Measurements from ENCODE around the gene SAMD4A. TPM values are rescaled to one million over a fixed set of nuclear protein-coding genes. Genes with fewer than 3 reads are reported as not detected.

The SAMD4A gene
- total RNA-seq, 2 experiments from 2014 or later, result 2.4 to 2.6 TPM

DNA sequence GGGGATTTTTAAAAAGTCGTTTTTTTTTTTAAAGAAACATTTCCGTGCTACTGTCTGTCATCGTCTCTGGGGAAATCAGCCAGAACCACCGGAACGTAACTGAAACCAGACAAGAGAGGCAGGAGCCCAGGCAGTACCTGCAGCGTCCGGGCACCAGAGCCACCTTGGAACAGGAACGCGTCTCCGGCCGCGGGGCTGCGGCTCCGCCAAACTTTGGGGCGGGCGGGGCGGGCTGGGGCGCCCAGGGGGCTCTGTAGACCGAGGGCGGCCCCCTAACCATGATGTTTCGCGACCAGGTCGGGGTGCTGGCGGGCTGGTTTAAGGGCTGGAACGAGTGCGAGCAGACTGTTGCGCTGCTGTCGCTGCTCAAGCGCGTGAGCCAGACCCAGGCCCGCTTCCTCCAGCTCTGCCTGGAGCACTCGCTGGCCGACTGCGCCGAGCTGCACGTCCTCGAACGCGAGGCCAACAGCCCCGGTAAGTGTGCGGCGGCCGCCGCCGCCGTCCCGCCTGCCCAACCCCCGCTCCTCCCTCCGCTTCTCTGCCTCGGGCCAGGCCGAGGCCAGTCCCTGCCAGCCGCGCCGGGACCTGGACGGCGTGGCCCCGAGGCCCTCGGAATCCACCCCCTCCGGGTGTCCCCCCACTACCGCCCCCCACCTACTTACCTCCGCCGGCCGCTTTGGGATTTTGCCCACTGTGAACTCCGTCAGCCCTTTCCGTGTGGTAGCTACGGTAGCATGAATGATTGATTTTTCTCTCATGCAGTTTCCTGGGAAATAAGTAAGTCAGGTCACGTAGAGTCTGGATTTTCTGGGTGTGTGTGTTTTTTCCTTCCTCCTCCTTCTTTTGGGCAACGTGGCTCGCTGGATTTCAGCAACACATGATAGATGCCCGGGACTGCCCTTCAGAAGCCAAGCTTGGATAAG, 972 bp downstream of the SAMD4A start:
- peaks cover 6% of the 10 kb centered on the region for H3K27me3 Mint-ChIP-seq
- CTCF ChIA-PET, result interaction anchor here (0.6 to 8.5 kb wide), 8 partner anchors 26 to 238 kb away, joined by 3 to 296 read pairs (median 6); no protein-coding TSS in a partner anchor
- H3K4me3 Mint-ChIP-seq, result peak overlapping the region; percentile 91
- peak; percentile 57 for DNase-seq
- H3K36me3 Mint-ChIP-seq, result peaks cover 10% of the 10 kb centered on the region
- H3K27ac Mint-ChIP-seq, result peak overlapping the region; percentile 72
- H3K9me3 Mint-ChIP-seq, result peaks cover 11% of the 10 kb centered on the region
- H3K4me1 Mint-ChIP-seq (ENCODE audit: low read depth), result peaks cover 27% of the 10 kb centered on the region
- POLR2A ChIA-PET, result interaction anchor here (0.6 to 5.0 kb wide), 4 partner anchors 102 to 207 kb away, joined by 3 to 45 read pairs (median 3); no protein-coding TSS in a partner anchor
- intact Hi-C loops (cut with micrococcal nuclease), result loop anchor here (2.0 kb wide), 2 partner anchors 103 to 313 kb away; no protein-coding TSS in a partner anchor

DNA sequence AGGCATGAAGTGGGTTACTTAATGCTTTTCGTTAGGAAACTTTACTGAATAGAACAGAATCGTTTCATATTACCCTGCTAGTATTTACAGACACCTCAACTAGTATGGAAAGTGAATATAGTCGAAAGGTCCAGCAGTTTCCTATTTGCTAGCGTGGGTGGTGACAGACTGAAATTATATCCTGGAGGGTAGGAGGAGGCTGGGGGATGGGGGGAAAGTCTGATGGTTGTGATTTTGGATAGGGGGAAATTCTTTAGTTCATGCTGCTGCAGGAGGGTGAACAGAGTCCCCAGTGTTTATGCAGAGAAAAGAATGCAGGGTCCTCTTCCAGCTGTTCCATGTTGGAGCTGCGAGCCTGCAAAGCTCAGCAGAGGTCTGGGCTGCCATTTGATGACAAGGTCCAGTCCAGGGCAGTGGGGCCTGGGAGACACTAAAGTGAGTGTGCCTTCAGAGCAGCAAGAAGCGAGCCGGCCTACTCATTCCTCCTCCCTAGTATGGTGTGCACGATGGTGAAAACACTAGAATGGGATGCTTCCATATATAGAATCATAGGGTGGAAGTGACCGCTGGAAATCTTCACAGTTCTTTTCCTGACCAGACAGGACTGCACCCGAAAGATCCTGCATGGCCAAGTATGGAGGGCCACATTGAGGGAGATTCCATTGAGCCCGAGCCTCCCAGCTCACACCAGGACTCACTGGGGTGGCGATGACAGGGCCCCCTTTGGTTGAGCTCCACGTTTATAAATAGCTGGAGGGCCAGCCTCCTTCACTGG, 2.1 kb downstream of the SAMD4A start:
- no peak overlapping the region for H3K27ac Mint-ChIP-seq
- H3K4me1 Mint-ChIP-seq (ENCODE audit: low read depth), result peaks cover 27% of the 10 kb centered on the region
- POLR2A ChIA-PET, result interaction anchor here (0.6 to 1.4 kb wide), 3 partner anchors 101 to 161 kb away, joined by 3 read pairs; no protein-coding TSS in a partner anchor
- H3K27me3 Mint-ChIP-seq, result peaks cover 6% of the 10 kb centered on the region
- intact Hi-C loops (cut with micrococcal nuclease), result no loop called here
- DNase-seq, result no peak
- CTCF ChIA-PET, result interaction anchor here (0.6 to 8.5 kb wide), 6 partner anchors 25 to 237 kb away, joined by 3 to 296 read pairs (median 5); no protein-coding TSS in a partner anchor
- H3K36me3 Mint-ChIP-seq, result peaks cover 18% of the 10 kb centered on the region
- H3K4me3 Mint-ChIP-seq, result no peak overlapping the region
- H3K9me3 Mint-ChIP-seq, result peaks cover 20% of the 10 kb centered on the region

DNA sequence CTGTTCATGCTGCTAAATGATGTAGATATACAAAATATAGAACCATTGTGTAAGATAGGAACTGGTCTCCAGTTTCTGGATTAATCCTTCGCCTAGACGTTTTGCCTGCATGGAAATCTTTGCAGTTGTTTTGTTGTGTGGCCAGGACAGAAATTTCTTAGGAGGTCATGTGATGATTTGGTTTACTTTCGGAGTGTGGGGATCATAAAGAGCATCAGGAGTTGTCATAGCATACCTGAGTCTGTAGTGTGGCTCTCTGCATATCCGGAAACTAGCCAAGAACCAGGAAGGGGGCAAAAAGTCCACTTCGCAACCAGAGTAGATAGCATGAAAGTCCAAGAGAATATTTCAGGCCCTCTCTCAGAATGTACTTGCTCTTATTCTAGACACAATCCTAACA, 3.1 kb downstream of the SAMD4A start:
- intact Hi-C loops (cut with micrococcal nuclease), result no loop called here
- CTCF ChIA-PET, result interaction anchor here (1.6 to 8.5 kb wide), 3 partner anchors 73 to 205 kb away, joined by 4 to 296 read pairs (median 5); no protein-coding TSS in a partner anchor
- no peak for DNase-seq
- Mint-ChIP-seq H3K36me3 (peaks cover 18% of the 10 kb centered on the region), H3K27me3 (peaks cover 6% of the 10 kb centered on the region), H3K4me3 (no peak overlapping the region), H3K4me1 (ENCODE audit: low read depth) (peaks cover 17% of the 10 kb centered on the region), H3K27ac (no peak overlapping the region), H3K9me3 (peaks cover 20% of the 10 kb centered on the region)
- POLR2A ChIA-PET, result interaction anchor here (1.0 kb wide), 1 partner anchor 60 kb away, joined by 4 read pairs; the partner anchor contains the start of gene CGRRF1

GRCh38 chr14:54570631-54571415, 3.9 kb downstream of the SAMD4A start:
- Mint-ChIP-seq H3K4me3 (no peak overlapping the region), H3K36me3 (peaks cover 18% of the 10 kb centered on the region), H3K4me1 (ENCODE audit: low read depth) (peaks cover 17% of the 10 kb centered on the region), H3K9me3 (peaks cover 20% of the 10 kb centered on the region), H3K27ac (no peak overlapping the region), H3K27me3 (peaks cover 6% of the 10 kb centered on the region)
- CTCF ChIA-PET, result interaction anchor here (0.6 to 2.4 kb wide), 4 partner anchors 72 to 463 kb away, joined by 3 to 14 read pairs (median 4); no protein-coding TSS in a partner anchor
- no peak for DNase-seq
- intact Hi-C loops (cut with micrococcal nuclease), result no loop called here
- POLR2A ChIA-PET, result interaction anchor here (1.0 kb wide), 1 partner anchor 61 kb away, joined by 4 read pairs; the partner anchor contains the start of gene CGRRF1

- H3K9me3 Mint-ChIP-seq, result peaks cover 20% of the 10 kb centered on the region
- H3K4me1 Mint-ChIP-seq (ENCODE audit: low read depth), result peaks cover 17% of the 10 kb centered on the region
- peaks cover 18% of the 10 kb centered on the region for H3K36me3 Mint-ChIP-seq
- POLR2A ChIA-PET, result no interaction called here
- no peak overlapping the region for H3K27ac Mint-ChIP-seq
- peak; percentile 31 for DNase-seq
- CTCF ChIA-PET, result interaction anchor here (0.8 to 2.4 kb wide), 5 partner anchors 8 to 204 kb away, joined by 3 to 14 read pairs (median 4); no protein-coding TSS in a partner anchor
- peaks cover 6% of the 10 kb centered on the region for H3K27me3 Mint-ChIP-seq
- intact Hi-C loops (cut with micrococcal nuclease), result loop anchor here (1.0 kb wide), 1 partner anchor 119 kb away; no protein-coding TSS in a partner anchor
- no peak overlapping the region for H3K4me3 Mint-ChIP-seq
Measured at GRCh38 chr14:54572316-54572715, 5.4 kb downstream of the SAMD4A start.

DNA sequence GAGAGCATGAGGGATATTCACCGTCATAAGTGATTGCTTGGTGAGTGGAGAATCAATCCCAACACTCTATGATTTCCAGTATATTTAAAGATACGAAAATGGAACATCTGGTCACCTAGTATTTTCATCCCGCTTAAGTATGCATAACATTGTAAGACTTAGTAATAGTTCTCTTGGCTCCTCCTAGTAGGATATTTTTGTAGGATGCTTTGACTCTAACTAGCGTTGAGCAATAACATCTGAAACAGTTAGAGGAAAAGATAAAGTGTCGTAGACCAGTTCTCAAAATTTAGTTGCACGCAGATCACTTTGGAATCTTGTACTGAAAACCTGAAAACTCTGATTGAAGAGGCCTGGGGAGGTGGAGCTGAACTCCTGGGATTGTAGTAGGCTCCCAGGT, 7.6 kb downstream of the SAMD4A start:
- H3K9me3 Mint-ChIP-seq, result peaks cover 20% of the 10 kb centered on the region

GRCh38 chr14:54577494-54577893, 10.6 kb downstream of the SAMD4A start:
- H3K4me1 Mint-ChIP-seq (ENCODE audit: low read depth), result no peaks in the 10 kb centered on the region

More for the DNA sequence above, 7.6 kb downstream of the SAMD4A start:
- Mint-ChIP-seq H3K27me3 (peaks cover 2% of the 10 kb centered on the region), H3K4me1 (ENCODE audit: low read depth) (peaks cover 9% of the 10 kb centered on the region), H3K27ac (no peak overlapping the region), H3K4me3 (no peak overlapping the region), H3K36me3 (peaks cover 18% of the 10 kb centered on the region)
- no peak for DNase-seq
- intact Hi-C loops (cut with micrococcal nuclease), result no loop called here
- CTCF ChIA-PET, result interaction anchor here (2.0 to 3.5 kb wide), 2 partner anchors 199 to 201 kb away, joined by 7 to 18 read pairs; no protein-coding TSS in a partner anchor
- POLR2A ChIA-PET, result no interaction called here

GRCh38 chr14:54577977-54578376, 11.0 kb downstream of the SAMD4A start:
- DNase-seq, result no peak
- no peaks in the 10 kb centered on the region for H3K27me3 Mint-ChIP-seq
- H3K4me3 Mint-ChIP-seq, result no peak overlapping the region
- peaks cover 8% of the 10 kb centered on the region for H3K9me3 Mint-ChIP-seq
- H3K36me3 Mint-ChIP-seq, result peaks cover 8% of the 10 kb centered on the region
- no peak overlapping the region for H3K27ac Mint-ChIP-seq
- no peaks in the 10 kb centered on the region for H3K4me1 Mint-ChIP-seq (ENCODE audit: low read depth)
- CTCF ChIA-PET, result no interaction called here
- intact Hi-C loops (cut with micrococcal nuclease), result no loop called here
- POLR2A ChIA-PET, result no interaction called here

More at GRCh38 chr14:54577494-54577893, 10.6 kb downstream of the SAMD4A start:
- DNase-seq, result no peak
- Mint-ChIP-seq H3K27me3 (no peaks in the 10 kb centered on the region), H3K9me3 (peaks cover 12% of the 10 kb centered on the region), H3K36me3 (peaks cover 11% of the 10 kb centered on the region), H3K4me3 (no peak overlapping the region), H3K27ac (no peak overlapping the region)
- POLR2A ChIA-PET, result no interaction called here
- CTCF ChIA-PET, result no interaction called here
- intact Hi-C loops (cut with micrococcal nuclease), result no loop called here

GRCh38 chr14:54579621-54580020, 12.7 kb downstream of the SAMD4A start:
- no peaks in the 10 kb centered on the region for H3K27me3 Mint-ChIP-seq
- no peaks in the 10 kb centered on the region for H3K4me1 Mint-ChIP-seq (ENCODE audit: low read depth)
- H3K9me3 Mint-ChIP-seq, result no peaks in the 10 kb centered on the region
- ChIA-PET CTCF (no interaction called here), POLR2A (no interaction called here)
- no peak overlapping the region for H3K4me3 Mint-ChIP-seq
- no peak overlapping the region for H3K27ac Mint-ChIP-seq
- DNase-seq, result no peak
- intact Hi-C loops (cut with micrococcal nuclease), result no loop called here
- no peaks in the 10 kb centered on the region for H3K36me3 Mint-ChIP-seq

DNA sequence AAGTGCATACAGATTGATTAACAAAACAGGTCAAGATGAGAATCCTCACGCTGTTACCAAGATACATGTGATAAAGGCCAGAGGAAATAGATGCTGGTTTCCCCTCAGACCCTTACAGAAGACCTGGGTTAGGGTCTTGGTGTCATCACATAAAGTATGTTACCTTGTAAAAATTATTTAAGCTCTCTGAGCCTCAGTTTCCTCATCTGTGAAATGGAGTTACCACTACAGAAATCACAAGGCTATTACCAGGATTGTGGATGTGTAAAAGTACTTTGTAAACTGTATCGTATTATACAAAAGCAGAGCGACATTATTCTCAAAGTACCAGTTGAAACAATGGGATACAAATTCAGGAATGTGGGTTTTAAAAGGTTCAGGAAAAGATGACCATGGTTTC, 14.0 kb downstream of the SAMD4A start:
- POLR2A ChIA-PET, result no interaction called here
- H3K27me3 Mint-ChIP-seq, result no peaks in the 10 kb centered on the region
- no peak overlapping the region for H3K27ac Mint-ChIP-seq

DNA sequence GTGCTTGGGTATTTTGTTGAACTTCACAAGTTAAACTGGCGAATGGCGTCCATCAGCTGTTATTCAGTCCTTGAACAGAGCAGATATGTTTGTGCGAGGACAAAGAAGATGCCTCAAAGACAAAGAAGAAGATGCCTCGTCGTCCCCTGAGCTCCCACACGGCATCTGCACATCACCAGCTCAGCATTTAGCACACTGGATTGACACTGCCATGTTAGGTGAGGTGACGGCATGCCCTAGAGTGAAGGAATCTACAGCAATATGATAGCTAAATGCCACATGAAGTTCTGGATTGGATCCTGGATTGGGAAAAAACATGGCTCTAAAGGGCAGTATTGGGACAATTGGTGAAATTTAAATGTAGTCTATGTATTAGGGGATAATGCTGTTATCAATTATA, 15.4 kb downstream of the SAMD4A start:
- Mint-ChIP-seq H3K4me3 (no peak overlapping the region), H3K9me3 (no peaks in the 10 kb centered on the region), H3K4me1 (ENCODE audit: low read depth) (no peaks in the 10 kb centered on the region), H3K36me3 (no peaks in the 10 kb centered on the region), H3K27ac (no peak overlapping the region), H3K27me3 (no peaks in the 10 kb centered on the region)
- intact Hi-C loops (cut with micrococcal nuclease), result no loop called here
- CTCF ChIA-PET, result interaction anchor here (0.6 to 1.1 kb wide), 2 partner anchors 103 to 192 kb away, joined by 3 read pairs; no protein-coding TSS in a partner anchor
- no peak for DNase-seq
- POLR2A ChIA-PET, result no interaction called here

More for the DNA sequence above, 14.0 kb downstream of the SAMD4A start:
- CTCF ChIA-PET, result interaction anchor here (0.6 kb wide), 1 partner anchor 105 kb away, joined by 3 read pairs; no protein-coding TSS in a partner anchor
- Mint-ChIP-seq H3K4me1 (ENCODE audit: low read depth) (no peaks in the 10 kb centered on the region), H3K9me3 (no peaks in the 10 kb centered on the region), H3K36me3 (no peaks in the 10 kb centered on the region), H3K4me3 (no peak overlapping the region)
- intact Hi-C loops (cut with micrococcal nuclease), result no loop called here
- DNase-seq, result no peak
